PFSK-1 (cell line): ENCODE results near the gene ANO4.

Experiments
- FOXP2 ChIP-seq: optimal IDR thresholded peaks from 2 replicates; pipeline ENCODE3; 2011; ENCODE audit warnings: borderline replicate concordance, control low read depth, inconsistent platforms; ENCODE audit not compliant: insufficient read depth; ENCODE audit errors: extremely low read length, extremely low read depth
- POLR2AphosphoS5 ChIP-seq: IDR thresholded peaks from 2 replicates; pipeline ENCODE4 v1.6.1; 2012; ENCODE audit warnings: low read depth, mild to moderate bottlenecking, control low read depth, low read length, moderate library complexity
- REST ChIP-seq, 2 experiments: IDR thresholded peaks; 2 replicates each; pipeline versions ENCODE4 v1.6.1 to v1.8.0; 2011 to 2012; ENCODE audit warnings: low read depth in 2 of 2, low read length in 2 of 2, control low read depth in 1 of 2, inconsistent platforms in 1 of 2, mild to moderate bottlenecking in 1 of 2, moderate library complexity in 1 of 2; ENCODE audit not compliant: insufficient read depth in 1 of 2
- SIN3A ChIP-seq: IDR thresholded peaks from 2 replicates; pipeline ENCODE4 v1.6.1; 2012; ENCODE audit warnings: mild to moderate bottlenecking, low read length, moderate library complexity, borderline replicate concordance; ENCODE audit not compliant: insufficient read depth
- TAF1 ChIP-seq: IDR thresholded peaks from 2 replicates; pipeline ENCODE4 v1.6.1; 2012; ENCODE audit warnings: low read length, control low read depth, borderline replicate concordance; ENCODE audit not compliant: insufficient read depth

The ANO4 gene

GRCh38 chr12:100964028-100964427 is 169.5 kb downstream of the ANO4 start:
- no peak for TF ChIP-seq TAF1
- TF ChIP-seq POLR2AphosphoS5: no peak
- no peak for TF ChIP-seq REST (IDR thresholded peaks at IDR 0.05; ENCODE audit: insufficient read depth in 1 of 2, low read depth in 2 of 2, low read length in 2 of 2)
- no peak for TF ChIP-seq SIN3A
- TF ChIP-seq FOXP2: no peak

- TF ChIP-seq TAF1: no peak
- TF ChIP-seq FOXP2: no peak
- TF ChIP-seq POLR2AphosphoS5: no peak
- no peak for TF ChIP-seq SIN3A
- TF ChIP-seq REST (IDR thresholded peaks at IDR 0.05; ENCODE audit: insufficient read depth in 1 of 2, low read depth in 2 of 2, low read length in 2 of 2): no peak
Observed at GRCh38 chr12:100967189-100967588, 172.6 kb downstream of the ANO4 start.

- TF ChIP-seq SIN3A (no peak), TAF1 (no peak), FOXP2 (no peak), REST (IDR thresholded peaks at IDR 0.05; ENCODE audit: insufficient read depth in 1 of 2, low read depth in 2 of 2, low read length in 2 of 2) (no peak), POLR2AphosphoS5 (no peak)
Observed at GRCh38 chr12:100970894-100971293, 176.3 kb downstream of the ANO4 start.

GRCh38 chr12:100972121-100972520 is 177.5 kb downstream of the ANO4 start:
- TF ChIP-seq POLR2AphosphoS5 (no peak), TAF1 (no peak), SIN3A (no peak), FOXP2 (no peak), REST (IDR thresholded peaks at IDR 0.05; ENCODE audit: insufficient read depth in 1 of 2, low read depth in 2 of 2, low read length in 2 of 2) (no peak)

GRCh38 chr12:100974341-100974740 is 179.8 kb downstream of the ANO4 start:
- TF ChIP-seq POLR2AphosphoS5: no peak
- TF ChIP-seq FOXP2: no peak
- no peak for TF ChIP-seq TAF1
- TF ChIP-seq REST (IDR thresholded peaks at IDR 0.05; ENCODE audit: insufficient read depth in 1 of 2, low read depth in 2 of 2, low read length in 2 of 2): no peak
- no peak for TF ChIP-seq SIN3A
